Measurements from ENCODE around the gene NPAS3. TPM values are rescaled to one million over a fixed set of nuclear protein-coding genes. Genes with fewer than 3 reads are reported as not detected.

NPAS3 gene
- total RNA-seq, 3 donors from 2014 or later: 0.96 to 4.0 (median 2.0) TPM

GRCh38 chr14:33014710-33015109, 76.0 kb downstream of the NPAS3 start:
- H3K4me3 ChIP-seq: no peak overlapping the region
- DNase-seq (ENCODE audit: low spot score in 2 of 2): no peak
- intact Hi-C loops (cut with DNase I; ENCODE audit: low total_unique reads): loop anchor here (5.0 kb wide), 1 partner anchor 743 kb away; no protein-coding TSS in a partner anchor

GRCh38 chr14:33016613-33017012, 77.9 kb downstream of the NPAS3 start:
- no peak for DNase-seq (ENCODE audit: low spot score in 2 of 2)
- Histone ChIP-seq H3K36me3 (no peaks in the 10 kb centered on the region), H3K4me3 (no peak overlapping the region), H3K27ac (no peak overlapping the region), H3K4me1 (no peaks in the 10 kb centered on the region), H3K27me3 (no peaks in the 10 kb centered on the region), H3K9me3 (no peaks in the 10 kb centered on the region)
- intact Hi-C loops (cut with DNase I; ENCODE audit: low total_unique reads): loop anchor here (5.0 kb wide), 1 partner anchor 741 kb away; no protein-coding TSS in a partner anchor
- TF ChIP-seq POLR2A (IDR thresholded peaks at IDR 0.05) (no peak), POLR2AphosphoS5 (IDR thresholded peaks at IDR 0.05) (no peak), CTCF (IDR thresholded peaks at IDR 0.05) (no peak)

More at GRCh38 chr14:33014710-33015109, 76.0 kb downstream of the NPAS3 start:
- H3K9me3 ChIP-seq: no peaks in the 10 kb centered on the region
- no peaks in the 10 kb centered on the region for H3K4me1 ChIP-seq
- no peaks in the 10 kb centered on the region for H3K27me3 ChIP-seq
- no peak for TF ChIP-seq POLR2A (IDR thresholded peaks at IDR 0.05)
- TF ChIP-seq POLR2AphosphoS5 (IDR thresholded peaks at IDR 0.05): no peak
- TF ChIP-seq CTCF (IDR thresholded peaks at IDR 0.05): no peak
- H3K36me3 ChIP-seq: no peaks in the 10 kb centered on the region
- H3K27ac ChIP-seq: no peak overlapping the region

GRCh38 chr14:33017016-33017415, 78.3 kb downstream of the NPAS3 start:
- Histone ChIP-seq H3K27ac (no peak overlapping the region), H3K4me1 (no peaks in the 10 kb centered on the region), H3K4me3 (no peak overlapping the region), H3K9me3 (no peaks in the 10 kb centered on the region), H3K27me3 (no peaks in the 10 kb centered on the region), H3K36me3 (no peaks in the 10 kb centered on the region)
- intact Hi-C loops (cut with DNase I; ENCODE audit: low total_unique reads): loop anchor here (5.0 kb wide), 1 partner anchor 740 kb away; no protein-coding TSS in a partner anchor
- TF ChIP-seq POLR2AphosphoS5 (IDR thresholded peaks at IDR 0.05): no peak
- TF ChIP-seq POLR2A (IDR thresholded peaks at IDR 0.05): no peak
- no peak for TF ChIP-seq CTCF (IDR thresholded peaks at IDR 0.05)
- DNase-seq (ENCODE audit: low spot score in 2 of 2): no peak

GRCh38 chr14:33019346-33019745, 80.7 kb downstream of the NPAS3 start:
- H3K36me3 ChIP-seq: no peaks in the 10 kb centered on the region
- H3K27me3 ChIP-seq: no peaks in the 10 kb centered on the region
- TF ChIP-seq POLR2A (IDR thresholded peaks at IDR 0.05) (no peak), POLR2AphosphoS5 (IDR thresholded peaks at IDR 0.05) (no peak), CTCF (IDR thresholded peaks at IDR 0.05) (no peak)
- no peak overlapping the region for H3K27ac ChIP-seq
- H3K9me3 ChIP-seq: no peaks in the 10 kb centered on the region
- intact Hi-C loops (cut with DNase I; ENCODE audit: low total_unique reads): loop anchor here (5.0 kb wide), 1 partner anchor 738 kb away; no protein-coding TSS in a partner anchor
- no peak for DNase-seq (ENCODE audit: low spot score in 2 of 2)
- H3K4me3 ChIP-seq: no peak overlapping the region
- no peaks in the 10 kb centered on the region for H3K4me1 ChIP-seq

GRCh38 chr14:33026850-33027430, 88.3 kb downstream of the NPAS3 start:
- DNase-seq (ENCODE audit: low spot score in 2 of 2): no peak
- no peak overlapping the region for H3K27ac ChIP-seq
- H3K4me3 ChIP-seq: no peak overlapping the region
- no peaks in the 10 kb centered on the region for H3K27me3 ChIP-seq
- H3K4me1 ChIP-seq: no peaks in the 10 kb centered on the region
- intact Hi-C loops (cut with DNase I; ENCODE audit: low total_unique reads): no loop called here
- TF ChIP-seq CTCF (IDR thresholded peaks at IDR 0.05) (no peak), POLR2A (IDR thresholded peaks at IDR 0.05) (no peak), POLR2AphosphoS5 (IDR thresholded peaks at IDR 0.05) (no peak)
- H3K9me3 ChIP-seq: no peaks in the 10 kb centered on the region
- H3K36me3 ChIP-seq: no peaks in the 10 kb centered on the region

All from breast epithelium (tissue), 4 donors.